Measurements from ENCODE around the gene CALCOCO2.
"Not testable (repeated sequence)": the region's sequence is repeated elsewhere in the genome, so short reads cannot be mapped to it uniquely, and the experiment has no call there.

Gene CALCOCO2

DNA sequence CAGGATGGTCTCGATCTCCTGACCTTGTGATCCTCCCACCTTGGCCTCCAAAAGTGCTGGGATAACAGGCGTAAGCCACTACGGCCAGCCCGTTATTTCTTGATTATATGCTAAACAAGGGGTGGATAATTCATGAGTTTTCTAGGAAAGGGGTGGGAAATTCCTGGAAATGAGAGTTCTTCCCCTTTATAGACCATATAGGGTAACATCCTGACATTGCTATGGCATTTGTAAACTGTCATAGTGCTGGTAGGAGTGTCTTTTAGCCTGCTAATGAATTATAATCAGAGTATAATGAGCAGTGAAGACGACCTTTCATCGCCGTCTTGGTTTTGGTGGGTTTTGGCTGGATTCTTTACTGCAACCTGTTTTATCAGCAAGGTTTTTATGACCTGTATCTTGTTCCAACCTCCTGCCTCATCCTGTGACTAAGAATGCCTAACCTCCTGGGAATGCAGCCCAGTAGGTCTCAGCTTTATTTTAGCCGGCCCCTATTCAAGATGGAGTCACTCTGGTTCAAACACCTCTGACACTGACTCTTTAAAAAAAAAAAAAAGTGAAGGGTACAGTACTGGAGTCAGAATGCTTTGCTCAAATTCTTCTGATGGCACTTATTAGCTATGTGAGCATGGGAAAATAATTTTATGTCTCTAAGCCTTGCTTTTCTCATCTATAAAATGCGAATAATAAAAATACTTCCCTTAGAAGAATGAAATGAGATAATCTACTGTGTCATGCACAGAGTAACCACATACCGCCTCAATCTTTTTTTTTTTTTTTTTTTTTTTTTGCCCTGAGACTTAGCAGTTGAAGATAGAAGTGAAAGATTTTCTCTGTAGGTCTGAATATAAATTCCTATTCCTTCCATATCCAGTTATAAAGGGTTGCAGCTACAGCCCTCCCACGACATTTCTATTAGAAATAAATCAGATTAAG, 5.1 kb upstream of the CALCOCO2 start:
- DNase-seq, result no peak

DNA sequence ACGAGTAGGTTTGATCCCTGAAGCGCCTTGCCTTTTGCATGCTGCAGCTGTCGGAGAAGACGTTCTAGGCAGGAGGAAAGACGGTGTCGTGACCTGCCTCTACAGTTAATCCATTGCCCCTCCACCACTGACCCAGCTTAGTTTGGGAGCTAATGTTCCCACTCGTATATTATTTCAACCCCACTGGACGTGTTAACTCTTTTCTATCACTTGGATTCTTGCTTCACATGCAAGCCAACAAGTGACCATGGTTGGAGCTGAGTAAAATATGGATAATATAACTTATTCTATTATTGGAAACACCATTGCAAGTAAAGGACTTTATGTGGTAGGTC, 681 bp downstream of the CALCOCO2 start:
- DNase-seq, result no peak

DNA sequence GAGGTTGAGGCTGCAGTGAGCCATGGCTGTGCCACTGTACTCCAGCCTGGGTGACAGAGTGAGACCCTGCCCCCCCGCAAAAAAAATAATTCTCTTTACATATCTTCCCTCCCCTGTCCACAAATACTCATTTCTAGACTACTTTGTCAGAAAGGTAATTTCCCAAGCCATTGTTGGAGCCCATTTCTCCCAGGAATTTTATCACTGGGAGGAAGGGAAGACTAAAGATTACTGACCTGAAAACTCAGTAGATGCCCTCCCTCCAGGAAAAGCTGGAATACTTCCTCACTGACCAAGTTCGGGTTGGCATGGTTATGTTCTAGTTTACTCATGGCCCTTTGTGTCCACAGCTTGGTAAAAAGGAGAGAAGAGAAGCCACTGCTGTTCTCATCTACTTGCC, 4.1 kb downstream of the CALCOCO2 start:
- no peak for DNase-seq

DNA sequence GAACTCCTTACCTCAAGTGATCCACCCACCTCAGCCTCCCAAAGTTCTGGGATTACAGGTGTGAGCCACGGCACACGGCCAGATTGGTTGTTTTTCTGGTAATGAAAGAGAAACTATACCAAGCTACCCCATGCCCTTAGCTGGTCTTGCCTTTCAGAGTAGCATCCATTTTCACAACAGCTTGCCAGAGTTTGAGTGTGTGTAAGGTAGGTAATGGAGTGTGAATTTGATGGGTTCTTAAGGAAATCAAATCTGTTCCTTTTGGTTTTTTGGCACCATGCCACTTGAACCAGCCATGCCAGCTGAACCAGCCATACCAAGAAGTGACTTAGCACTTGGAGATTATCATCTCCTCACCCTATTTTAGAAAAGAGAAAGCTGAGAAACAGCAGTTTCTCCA, 5.1 kb downstream of the CALCOCO2 start:
- no peak for DNase-seq

DNA sequence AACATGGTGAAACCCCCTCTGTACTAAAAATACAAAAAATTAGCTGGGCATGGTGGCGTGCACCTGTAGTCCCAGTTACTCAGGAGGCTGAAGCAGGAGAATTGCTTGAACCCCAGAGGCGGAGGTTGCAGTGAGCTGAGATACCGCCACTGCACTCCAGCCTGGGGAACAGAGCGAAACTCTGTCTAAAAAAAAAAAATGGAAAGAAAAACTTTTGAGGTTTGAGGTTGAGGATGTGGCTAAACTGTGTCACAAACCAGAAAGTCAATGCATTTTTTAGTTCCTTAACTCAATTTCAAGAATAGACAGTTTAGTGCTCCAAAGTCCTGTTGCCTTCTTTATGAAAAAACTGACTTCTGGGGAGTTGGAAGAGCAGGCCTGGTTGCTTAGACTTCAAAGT, 6.6 kb downstream of the CALCOCO2 start:
- DNase-seq, result not testable (repeated sequence)

DNA sequence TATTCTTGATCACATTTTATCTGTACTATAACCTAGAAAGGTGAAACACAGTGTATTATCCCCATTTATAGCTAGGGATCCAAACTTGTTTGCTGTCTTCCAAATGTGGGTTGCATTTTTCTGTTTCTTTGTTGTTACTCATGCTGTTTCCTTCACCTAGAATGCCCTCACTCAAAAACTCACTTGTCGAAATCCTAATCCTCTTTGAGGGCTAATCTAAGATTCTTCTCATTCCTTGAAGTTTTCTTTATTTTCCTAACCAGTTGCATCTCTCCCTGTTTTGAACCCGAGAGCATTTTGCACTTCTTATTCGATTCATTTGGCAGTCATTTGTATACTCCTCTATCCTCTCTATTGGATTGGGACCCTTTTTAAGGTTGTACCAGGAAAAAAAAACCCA, 9.6 kb downstream of the CALCOCO2 start:
- no peak for DNase-seq

DNA sequence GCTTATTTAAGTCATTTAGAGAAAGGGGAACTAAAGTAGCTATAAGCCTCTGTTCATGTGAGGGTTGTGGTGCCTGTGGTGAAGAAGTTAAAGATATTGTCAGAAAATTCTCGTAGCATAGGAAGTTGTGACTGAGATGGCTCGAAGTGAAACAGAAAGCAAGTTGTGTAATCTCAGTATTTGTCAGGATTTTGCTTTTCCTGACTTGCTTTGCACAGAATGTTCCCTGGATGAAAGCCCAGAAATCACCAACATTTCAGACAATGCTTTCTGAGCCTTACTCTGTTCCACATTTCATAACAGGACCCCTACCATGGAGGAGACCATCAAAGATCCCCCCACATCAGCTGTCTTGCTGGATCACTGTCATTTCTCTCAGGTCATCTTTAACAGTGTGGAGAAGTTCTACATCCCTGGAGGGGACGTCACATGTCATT, 10.6 kb downstream of the CALCOCO2 start:
- no peak for DNase-seq

DNA sequence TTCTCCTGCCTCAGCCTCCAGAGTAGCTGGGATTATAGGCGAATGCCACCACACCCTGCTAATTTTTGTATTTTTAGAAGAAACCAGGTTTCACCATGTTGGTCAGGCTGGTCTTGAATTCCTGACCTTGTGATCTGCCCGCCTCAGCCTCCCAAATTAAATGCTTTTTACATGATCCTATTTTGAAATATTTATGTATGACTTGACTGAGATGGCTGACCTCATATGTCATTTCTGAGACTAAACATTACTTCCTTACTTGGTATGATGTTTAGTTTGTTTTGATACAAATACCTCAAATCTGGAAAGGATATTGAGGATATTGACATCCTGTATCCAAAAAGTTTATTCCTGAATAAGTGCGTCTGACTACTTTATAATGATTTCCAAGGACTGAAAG, 11.9 kb downstream of the CALCOCO2 start:
- no peak for DNase-seq

DNA sequence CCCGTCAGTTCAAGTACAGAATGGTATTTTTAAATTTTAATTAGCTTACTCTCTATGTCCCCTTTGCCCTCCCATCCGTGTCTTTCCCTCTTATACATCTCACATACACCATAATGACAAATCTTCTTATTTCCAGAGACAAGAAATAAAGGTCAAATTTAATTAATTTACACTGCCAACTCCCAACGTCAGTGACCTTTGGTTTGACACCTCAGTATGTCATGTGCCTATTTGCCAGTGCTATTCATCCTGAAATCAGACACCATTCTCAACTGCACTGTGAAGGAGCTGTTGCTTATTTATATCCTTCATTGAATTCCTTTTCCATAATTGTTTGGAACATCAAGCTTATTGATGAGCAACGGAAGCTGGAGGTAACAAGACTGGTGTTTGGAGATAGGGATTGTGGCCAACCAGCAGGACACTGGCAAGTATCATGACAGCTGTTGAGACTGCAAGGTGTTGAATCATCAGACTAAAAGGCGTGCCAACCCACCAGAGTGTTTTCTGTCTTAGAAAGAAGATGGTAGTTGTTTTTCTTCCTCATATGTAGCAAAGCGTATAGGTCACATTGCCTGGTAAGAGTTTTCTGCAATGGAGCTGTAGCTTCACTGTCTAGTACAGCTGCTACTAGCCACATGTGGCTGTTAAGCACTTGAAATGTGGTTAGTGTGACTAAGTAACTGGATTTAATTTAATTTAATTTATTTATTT, 12.5 kb downstream of the CALCOCO2 start:
- DNase-seq, result no peak

DNA sequence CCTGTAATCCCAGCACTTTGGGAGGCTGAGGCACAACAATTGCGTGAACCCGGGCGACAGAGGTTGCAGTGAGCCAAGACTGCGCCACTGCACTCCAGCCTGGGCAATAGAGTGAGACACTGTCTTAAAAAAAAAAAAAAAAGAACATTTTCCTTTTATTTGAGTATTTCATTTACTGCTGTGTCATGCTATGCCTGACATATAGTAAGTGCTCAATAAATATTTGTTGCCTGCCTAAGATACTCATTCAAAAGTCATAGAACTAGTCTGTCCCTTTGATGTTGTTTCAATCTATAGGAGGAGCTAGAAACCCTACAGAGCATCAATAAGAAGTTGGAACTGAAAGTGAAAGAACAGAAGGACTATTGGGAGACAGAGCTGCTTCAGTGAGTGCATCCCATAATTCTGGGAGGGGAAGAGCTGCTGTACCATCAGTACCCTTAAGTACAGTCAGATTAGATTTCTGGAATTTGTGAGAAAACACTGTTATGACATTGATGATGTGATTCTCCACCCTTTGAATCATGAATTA, 20.0 kb downstream of the CALCOCO2 start:
- DNase-seq, result no peak

DNA sequence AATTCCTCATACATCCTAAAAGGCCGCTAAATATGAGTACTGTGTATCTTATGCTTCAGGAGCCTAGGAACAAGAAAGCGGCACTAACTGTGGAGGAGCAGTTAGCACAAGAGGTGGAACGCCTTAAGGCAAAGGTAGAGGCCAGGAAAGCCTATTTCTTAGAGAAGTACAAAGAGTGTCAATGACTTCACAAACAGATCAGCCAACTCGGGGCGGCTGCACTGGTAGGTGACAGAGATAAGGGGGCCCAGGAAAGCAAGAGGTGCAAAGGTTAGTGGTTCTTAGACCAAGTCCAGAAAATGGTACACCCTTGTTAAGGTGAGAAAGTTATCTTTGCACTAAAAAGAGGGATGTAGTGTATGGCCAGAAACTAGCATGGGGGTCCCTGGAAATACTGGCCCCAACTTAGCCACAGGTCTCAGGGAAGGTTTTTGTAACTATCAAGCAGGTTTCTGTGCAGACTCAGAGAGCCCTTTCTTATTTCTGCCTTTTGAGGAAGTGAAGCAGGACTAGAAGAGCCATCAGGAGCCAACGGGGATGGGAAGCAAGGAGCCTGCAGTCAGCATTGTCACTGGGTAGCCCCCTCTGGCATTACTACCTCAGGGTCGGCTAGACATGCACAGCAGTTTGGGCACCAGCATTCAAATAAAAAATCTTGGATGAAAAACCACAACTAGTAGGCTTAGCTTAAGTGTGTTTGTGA, 24.1 kb downstream of the CALCOCO2 start:
- no peak for DNase-seq

DNA sequence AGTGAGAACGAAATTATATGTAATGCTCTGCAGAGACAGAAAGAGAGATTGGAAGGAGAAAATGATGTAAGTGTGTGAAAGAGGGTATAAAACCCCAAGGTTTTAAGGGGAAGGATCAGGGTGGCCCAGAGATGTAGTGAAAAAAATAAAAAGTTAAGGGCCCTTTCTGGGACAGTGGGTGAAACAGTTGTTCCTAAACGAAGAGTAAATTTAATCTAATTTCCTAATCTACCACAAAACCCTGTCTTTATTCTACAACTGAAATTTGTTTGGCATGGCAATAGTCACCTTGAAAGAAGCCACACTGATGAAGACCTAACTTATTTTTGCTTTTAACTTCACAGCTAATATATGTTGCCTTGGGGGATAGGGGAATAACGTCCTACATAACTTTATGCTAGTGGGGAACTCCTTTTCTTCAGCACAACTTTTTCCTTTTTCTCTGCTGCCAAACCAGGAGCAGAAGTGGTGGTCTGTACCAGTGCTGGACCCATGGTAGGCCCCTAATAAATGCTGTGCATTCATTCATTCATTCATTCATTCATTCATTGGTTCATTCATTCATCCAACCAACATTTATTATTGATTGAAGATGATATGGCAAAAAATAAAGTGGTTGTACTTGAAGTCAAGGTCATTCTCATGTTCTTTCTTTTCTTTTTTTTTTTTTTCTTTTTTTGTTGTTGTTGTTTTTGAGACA, 25.4 kb downstream of the CALCOCO2 start:
- DNase-seq, result no peak

DNA sequence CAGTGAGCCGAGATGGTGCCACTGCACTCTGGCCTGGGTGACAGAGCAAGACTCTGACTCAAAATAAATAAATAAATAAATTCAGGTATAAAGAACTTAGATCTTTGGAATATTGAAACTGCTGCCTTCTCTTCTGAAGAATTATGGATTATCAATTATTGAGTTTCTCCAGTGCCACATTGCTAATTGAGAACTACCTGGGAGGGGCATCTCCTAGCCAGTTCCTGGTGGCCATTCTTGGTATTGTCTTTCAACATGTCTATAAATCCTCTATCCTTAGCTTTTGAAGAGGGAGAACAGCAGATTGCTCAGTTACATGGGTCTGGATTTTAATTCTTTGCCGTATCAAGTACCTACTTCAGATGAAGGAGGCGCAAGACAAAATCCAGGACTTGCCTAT, 29.2 kb downstream of the CALCOCO2 start:
- no peak for DNase-seq

DNA sequence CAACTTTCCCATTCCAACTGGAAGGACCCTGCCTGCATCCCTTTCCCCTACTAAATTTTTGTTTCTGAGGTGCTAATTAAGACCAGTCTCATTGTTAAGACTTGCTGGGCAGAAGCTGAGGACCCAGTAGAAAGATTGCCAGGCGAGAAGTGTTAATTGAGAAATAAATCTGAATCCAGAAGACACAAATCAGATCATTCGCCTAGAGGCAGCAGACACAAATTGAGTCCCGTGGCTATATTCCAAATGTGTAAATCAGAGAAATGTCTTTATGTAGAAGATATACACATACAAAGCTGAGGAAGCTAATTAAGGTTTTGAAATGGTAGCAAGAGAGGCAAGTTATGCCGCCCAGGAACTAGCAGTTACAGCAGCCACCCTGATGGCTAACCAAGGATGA, 29.6 kb downstream of the CALCOCO2 start:
- no peak for DNase-seq

DNA sequence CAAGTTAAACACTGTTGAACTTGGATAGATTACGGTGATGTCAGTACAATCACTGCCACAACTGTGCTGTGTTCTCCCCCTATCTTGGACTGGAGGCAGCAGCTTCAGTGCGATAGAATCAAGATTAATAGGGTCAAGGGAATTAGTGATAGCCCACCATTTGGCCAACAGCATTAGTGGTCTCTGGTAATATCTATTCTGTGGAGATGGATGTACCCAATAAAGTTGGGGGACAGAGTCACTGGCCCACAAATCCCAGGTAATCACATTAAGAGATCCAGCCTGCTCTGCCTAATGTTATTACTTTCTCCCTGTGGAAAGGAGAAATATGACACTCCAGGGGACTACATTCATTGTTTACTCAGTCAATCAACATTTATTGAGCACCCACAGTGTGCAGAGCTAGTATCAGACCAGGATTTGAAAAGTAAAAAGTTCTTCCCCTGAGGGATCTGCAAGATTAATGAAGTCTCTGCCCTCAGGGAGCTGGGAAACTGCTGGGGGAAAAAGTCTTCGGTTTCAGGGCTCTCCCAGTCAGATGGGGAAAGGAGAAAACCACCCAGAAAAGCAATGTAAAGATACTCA, 38.2 kb downstream of the CALCOCO2 start:
- no peak for DNase-seq

DNA sequence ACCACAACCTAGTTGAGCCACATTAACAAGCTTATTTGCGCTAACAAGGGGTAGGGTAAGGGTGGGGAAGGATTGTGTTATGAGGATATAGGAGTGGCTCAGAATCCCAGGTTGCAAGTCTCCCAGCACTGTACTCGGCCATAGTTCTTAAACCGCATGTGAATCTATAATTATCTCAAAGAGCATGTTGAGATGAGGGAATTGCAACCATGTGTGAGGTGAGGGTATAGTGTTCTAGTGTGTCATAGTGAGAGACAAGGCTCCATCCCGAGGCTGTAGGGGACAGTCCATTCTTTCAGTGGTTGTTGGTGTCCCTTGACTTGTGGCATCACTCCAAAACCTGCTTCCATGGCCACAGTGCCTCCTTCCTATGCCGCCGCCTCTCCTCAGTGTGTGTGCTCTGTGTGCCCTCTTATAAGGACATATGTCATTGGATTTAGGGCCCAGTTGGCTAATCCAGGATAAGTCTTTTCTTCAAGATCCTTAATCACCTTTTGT, 39.0 kb downstream of the CALCOCO2 start:
- DNase-seq, result no peak

DNA sequence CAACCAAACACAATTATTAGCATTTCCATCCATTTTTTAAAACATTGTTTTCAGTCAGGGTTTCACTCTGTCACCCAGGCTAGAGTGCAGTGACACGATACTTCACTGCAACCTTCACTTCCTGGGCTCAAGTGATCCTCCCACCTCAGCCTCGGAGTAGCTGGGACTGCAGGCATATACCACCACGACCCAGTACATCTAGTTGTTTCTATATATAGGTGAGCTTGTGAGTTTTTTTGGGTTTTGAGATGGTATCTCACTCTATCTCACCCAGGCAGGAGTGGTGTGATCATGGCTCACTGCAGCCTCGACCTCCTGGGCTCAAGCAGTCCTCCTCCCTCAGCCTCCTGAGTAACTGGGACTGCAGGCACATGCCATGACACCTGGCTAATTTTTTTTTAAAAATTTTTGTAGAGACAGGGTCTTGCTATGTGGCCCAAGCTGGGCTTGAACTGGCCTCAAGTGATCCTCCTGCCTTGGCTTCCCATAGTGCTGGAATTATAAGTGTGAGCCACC, 40.3 kb downstream of the CALCOCO2 start:
- DNase-seq, result no peak

DNA sequence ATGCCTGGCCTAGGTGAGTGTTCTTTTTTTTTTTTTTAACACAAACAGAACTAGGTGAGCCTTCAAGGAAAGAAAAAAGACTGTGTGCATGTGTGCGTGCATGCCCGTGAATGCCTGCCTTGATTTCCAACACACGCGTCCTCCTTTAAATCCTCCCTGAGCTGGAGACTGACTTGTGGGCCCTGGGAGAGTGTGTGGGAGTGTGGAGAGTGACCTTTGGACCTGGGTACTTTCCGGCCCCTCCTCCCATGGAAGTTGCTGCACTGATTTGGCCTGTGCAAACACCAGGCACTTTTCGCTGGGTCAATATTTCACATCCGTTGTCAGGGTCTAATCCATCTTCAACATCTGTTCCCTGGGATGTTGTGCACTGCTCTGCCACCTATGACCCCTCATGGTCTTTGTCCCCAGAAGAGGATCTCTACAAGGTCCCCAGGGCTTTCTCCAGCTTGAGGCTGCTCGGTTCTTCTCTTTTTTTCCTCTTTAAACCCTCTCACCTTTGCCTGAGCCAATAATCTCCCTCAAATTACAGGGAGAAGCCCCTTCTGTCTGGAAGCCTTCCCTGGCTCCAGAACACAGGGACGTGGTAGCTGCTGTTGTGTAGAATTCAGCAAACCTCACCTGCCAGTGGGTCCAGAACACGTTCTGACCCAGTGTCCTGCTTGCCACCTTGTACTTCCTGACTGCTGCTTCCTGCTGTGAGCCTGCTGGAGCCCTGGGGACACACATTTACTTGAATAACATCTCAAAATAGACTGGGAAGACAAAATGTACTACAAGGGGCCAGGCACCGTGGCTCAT, 40.9 kb downstream of the CALCOCO2 start:
- DNase-seq, result no peak

DNA sequence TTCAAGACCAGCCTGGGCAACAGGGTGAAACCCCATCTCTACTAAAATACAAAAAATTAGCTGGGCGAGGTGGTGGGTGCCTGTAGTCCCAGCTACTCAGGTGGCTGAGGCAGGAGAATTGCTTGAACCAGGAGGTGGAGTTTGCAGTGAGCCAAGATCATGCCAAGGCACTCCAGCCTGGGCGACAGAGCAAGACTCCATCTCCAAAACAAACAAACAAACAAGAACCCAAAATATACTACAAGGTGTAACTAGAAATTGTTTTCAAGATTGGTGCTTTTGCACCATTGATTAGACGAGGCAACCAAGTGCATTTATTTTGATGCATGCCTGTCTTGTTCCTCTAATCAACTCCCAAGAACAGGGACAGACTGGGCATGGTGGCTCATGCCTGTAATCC, 41.6 kb downstream of the CALCOCO2 start:
- DNase-seq, result not testable (repeated sequence)

DNA sequence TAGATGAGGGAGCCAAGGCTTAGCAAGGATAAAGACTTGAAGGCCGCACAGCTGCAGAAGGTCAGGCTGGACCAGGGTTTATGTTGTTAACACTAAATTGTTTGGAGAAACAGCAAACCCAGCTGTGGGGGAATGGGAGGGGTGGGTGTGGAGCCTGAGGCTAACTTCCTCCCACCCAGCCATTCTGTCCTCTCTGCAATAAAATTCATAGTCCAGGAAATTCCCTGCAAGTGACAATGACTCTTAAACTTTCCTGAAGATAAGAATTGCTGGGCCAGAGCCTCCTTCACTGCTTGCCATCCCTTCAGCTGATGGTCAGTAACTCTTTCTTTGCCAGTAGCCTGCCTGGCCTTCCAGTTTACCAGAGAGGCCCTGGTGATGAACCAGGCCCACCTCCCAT, 42.4 kb downstream of the CALCOCO2 start:
- DNase-seq, result no peak

Measured in NCI-H526 treated with DMSO at 0.1 percent for 48 hours (cell line).